GM18867 (cell line): ENCODE data around the gene NIN.
"Not testable (repeated sequence)": the region's sequence is repeated elsewhere in the genome, so short reads cannot be mapped to it uniquely, and the experiment has no call there.

ENCODE experiments used
- ATAC-seq: cut with Tn5 transposase; IDR thresholded peaks from one replicate; pipeline ENCODE4 v1.9.1; 2021; ENCODE audit warnings: mild to moderate bottlenecking, moderate library complexity; ENCODE audit not compliant: unreplicated experiment

The NIN gene

DNA sequence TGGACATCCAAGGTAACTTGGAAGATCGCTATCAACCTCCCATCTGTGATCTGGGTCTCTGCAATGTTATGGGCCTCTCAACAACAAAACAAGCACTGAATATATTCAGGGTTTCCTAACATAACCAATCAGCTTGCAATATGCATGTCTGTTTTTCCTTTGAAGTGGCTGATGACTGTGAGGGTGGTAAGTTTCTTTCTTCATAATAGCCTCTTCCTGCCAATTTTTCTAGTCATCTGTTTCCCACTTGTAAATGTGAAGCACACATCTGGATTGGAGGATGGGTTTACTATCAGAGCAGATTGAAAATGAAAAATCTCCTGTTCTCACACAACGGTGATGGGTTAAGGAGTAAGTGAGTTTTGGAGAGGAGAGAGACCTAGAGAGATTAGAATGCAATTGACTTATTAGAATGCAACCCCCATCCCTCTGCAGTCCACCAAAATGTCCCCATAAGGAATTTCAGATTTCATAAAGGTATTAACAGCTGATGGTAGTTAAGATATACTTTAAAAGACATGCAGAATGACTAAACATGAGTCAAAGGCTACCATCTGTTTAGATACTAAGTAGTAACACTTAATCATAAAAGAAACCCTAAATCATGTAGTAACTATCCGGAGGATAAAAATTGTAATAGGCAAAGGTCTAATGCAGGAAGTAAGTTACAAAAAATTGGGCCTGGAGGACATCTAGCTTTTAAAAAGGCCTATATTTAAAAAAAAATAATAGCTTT lies 104.4 kb downstream of the NIN start:
- no peak for ATAC-seq

DNA sequence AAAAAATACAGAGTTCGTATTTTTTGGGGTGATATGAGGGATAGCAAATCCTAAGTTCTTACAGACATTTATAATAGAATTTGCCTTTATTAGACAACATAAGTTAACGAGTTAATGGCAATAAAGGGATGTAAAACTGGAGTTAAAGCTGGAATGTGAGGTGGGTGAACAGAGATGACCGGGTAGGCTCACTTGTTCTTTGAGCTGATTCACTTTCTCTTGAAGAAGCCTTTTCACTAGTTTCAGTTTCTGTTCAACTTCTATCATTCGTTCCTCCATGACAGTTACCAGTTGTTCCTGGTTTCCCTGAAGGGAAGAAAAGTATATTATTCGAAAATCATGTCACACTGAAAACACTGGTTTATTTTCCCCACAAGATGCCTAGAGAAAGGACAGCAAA lies 105.2 kb downstream of the NIN start:
- ATAC-seq = no peak

DNA sequence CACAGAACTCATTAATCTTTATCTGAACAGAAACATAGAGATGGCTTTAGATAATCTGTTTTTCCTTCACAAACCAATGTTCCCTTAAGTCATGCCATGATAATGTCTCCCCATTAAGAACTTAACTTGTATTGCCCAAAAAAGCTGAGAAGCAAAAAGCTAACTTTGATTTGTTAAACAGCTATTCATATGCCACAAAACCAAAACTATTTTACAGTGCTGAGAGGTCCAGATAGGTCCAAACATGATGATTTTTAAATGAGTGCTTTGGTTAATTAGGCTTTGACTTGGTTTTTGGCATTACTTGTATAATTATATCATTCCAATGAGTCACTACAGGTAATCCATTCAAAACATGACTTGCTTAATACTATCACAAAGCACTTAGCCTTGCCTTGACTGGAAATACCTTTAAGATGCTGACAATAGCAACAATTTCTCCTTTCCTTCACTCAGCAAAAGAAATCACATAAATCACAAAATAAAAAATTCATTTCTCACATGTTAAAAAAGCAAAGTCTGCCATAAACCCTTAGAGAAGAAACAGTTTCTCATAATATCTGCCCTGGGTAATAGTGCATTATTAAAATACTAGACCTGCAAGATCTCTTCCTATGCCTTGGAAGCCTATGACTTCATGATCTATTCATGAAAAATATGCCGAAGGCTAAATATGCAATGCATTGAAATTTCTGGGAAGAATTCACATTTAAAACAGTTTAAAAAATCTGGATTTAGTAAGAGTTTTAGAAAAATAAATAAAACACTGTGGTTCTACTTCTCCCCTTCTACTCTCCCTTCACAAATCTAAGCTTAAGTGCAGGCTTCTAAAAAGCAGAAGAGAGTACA lies 110.8 kb downstream of the NIN start:
- no peak for ATAC-seq

DNA sequence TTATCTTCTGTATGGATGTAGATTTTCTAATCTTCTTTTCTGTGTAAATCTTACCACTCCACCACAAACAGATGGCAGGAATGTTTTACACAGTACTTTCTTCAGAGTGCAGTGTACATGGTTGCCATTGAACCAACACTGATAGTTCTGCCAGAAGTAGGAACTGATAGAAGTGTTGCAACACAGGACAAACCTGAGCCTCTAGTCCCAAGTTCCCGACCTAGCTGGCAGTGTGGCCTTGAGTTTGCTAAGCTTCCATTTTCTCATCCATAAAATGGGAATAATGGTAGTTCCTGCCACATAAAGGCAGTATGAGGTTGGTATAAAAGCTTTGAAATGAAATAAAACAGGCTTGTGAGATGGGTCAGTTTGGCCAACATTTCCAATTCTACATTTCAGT lies 112.0 kb downstream of the NIN start:
- no peak for ATAC-seq

DNA sequence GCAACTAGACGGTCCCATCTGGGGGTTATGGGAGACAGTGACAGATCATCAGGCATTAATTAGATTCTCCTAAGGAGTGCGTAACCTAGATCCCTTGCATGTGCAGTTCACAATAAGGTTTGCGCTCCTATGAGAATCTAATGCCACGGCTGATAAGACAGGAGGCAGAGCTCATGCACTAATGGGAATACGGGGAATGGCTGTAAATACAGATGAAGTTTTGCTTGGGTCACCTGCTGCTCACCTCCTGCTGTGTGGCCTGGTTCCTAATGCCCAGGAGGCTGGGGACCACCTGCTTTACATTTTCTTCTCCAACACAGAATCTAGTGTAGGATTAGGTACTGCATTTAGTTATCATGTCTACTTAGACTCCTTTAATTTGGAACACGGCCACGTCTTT lies 113.2 kb downstream of the NIN start:
- ATAC-seq = no peak

DNA sequence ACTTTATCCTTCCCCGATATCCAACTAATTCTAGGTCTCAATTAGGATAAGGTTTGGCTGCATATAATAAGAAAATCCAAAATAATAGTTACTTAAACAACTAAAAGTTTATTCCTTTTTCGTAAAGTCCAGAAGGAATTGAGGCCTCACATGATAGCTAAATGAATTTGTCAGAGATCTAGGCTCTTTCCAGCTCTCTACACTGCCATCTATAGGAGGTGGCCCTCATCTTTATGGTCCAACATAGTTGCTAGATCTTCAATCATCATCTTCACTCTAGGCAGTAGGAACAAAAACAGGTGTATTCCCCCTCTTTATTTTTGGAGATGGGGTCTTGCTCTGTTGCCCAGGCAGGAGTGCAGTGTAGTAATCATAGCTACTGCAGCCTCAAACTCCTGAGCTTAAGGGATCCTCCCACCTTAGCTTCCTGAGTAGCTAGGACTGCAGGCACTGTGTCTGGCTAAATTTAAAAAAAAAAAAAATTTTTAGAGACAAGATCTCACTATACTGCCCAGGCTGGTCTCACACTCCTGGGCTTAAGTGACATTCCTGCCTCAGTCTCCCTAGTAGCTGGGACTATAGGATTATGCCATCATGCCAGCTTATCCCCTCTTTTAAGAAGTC lies 116.4 kb downstream of the NIN start:
- no peak for ATAC-seq

DNA sequence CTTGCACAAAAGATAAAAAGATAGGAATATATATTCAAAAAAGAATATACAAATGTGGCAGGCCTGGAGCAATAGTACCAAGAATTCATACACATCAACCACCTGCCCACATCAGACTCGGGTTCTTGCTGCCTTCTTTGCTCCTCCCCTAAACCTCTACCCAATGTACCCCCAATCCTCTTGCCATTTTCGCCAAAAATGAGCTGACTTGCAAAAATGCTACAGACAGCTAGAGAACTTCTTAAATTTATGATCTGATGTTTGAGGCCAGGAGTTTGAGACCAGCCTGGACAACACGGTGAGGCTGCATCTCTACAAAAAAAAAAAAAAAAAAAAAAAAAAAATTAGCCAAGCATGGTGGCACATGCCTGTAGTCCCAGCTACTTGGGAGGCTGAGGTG lies 119.9 kb downstream of the NIN start:
- ATAC-seq = no peak

DNA sequence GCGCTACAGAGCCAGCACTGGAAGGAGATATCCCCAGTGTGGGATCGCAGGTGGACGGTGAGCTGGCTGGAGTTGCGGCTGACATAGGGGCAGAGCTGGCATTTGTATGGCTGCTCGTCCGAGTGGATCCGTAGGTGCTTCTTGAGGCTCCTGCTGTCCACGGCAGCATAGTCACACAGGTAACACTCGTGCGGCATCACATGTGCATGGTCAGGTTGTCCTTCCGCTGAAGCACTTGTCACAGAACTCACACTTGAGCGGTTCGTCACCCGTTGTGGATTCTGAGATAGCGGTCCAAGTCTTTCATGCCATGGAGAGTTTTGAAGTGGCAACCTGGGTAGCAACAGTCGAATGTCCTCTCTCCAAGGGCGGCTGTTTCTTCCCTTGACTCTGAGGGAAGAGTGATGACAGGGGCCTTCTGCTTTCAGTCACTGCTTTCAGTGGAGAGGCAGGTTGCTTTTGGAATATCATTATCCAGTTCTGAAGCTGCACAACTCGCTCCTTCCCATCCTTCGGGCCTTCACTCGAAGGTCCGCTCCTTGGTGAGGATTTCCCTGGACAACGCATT lies 125.9 kb downstream of the NIN start:
- no peak for ATAC-seq

DNA sequence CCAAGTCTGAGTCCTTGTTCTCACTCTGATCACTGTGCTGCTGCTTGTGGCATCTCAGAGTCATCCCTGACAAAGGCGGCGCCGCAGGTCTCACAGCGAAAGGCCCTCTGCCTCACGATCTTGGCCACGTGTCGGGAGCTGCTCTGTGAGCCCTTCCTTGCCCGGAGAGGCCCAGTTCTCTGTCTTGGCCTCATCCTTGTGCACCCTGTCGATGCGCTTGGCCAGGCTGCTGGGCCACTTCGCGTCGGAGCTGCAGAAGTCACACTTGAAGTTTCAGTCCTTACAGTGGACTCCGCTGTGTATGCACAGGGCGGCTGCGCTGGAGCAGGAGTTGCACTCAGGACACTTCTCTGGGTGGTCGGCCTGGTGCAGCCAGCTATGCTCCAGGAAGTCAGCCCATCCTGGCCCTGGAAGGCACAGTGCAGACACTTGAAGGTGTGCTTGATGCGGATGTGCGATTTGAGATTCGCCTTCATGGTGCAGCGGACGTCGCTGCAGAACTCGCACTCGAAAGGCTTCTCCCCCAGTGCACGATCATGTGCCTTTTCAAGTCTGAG lies 126.4 kb downstream of the NIN start:
- ATAC-seq = no peak

DNA sequence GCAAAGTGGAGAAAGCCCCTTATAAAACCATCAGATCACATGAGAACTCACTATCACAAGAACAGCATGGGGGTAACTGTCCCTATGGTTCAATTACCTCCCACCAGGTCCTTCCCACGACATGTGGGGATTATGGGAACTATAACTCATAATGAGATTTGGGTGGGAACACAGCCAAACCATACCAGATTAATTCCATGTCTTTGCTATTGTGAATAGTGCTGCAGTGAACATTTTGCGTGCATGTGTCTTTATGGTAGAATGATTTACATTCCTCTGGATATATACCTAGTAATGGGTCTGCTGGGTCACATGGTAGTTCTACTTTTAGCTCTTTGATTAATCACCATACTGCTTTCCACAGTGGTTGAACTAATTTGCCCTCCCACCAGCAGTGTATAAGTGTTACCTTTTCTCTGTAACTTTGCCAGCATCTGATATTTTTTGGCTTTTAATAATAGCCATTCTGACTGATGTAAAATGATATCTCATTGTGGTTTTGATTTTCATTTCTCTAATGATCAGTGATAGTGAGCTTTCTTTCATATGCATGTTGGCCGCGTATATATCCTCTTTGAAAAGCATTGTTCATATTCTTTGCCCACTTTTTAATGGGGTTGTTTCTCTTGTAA lies 133.2 kb downstream of the NIN start:
- ATAC-seq = no peak

DNA sequence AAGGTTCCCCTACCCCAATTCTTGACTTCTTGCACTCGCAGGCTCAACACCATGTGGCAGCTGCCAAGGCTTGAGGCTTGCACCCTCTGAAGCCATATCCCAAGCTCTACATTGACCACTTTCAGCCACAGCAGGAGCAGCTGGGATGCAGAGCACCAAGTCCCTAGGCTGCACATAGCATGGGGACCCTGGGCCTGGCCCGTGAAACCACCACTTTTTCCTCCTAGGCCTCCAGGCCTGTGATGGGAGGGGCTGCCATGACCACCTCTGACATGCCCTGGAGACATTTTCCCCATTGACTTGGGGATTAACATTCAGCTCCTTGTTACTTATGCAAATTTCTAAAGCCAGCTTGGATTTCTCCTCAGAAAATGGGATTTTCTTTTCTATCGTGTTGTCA lies 136.7 kb downstream of the NIN start:
- ATAC-seq = not testable (repeated sequence)

DNA sequence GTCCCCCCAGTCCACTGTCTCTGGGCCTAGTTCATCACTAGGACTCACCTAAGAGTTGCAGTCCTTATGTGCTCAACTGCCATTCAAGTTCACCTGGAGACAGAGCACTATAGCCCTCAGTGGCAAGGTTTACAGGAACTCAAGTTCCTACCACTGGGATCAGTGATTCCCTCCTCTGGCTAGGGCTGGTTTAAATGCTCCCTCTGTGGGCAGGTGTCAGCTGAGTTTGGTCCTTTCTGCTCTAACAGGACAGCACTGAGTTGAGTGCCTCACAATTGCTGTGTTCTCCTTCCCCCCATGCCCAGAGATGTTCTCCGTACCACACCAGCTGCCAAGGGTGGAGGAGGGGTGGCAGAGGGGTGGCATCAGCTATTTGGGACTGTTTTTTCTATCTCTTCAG lies 142.1 kb downstream of the NIN start:
- ATAC-seq = no peak

DNA sequence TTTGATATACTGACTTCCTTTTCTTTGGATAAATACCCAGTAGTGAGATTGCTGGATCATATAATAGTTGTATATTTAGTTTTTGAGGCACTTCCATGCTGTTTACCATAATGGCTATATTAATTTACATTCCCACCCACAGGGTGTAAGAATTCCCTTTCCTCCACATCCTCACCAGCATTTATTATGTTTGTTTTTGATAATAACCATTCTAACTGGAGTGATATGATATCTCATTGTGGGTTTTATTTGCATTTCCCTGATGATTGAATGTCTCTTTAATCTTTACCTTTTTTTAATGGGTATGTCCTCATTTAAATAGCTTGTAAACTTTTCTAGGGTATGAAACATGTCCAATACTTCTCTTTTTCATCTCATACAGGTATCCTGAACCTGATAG lies 151.3 kb downstream of the NIN start:
- no peak for ATAC-seq

DNA sequence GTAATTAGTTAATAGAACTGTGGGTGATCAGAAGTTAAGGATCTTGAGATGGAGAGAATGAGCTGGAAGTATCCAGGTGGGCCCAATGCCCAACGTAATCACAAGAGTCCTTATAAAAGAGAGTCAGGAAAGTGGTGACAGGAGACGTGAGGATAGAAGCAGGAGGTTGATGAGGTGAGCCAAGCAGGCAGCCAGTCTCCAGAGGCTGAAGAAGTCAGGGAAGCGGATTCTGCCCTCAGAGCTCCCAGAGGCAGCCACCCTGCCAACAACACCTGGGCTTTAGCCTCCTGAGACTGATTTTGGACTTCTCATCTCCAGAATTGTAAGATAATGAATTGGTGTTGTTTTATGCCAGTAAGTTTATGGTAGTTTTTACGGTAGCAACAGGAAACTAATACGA lies 152.8 kb downstream of the NIN start:
- ATAC-seq = no peak

DNA sequence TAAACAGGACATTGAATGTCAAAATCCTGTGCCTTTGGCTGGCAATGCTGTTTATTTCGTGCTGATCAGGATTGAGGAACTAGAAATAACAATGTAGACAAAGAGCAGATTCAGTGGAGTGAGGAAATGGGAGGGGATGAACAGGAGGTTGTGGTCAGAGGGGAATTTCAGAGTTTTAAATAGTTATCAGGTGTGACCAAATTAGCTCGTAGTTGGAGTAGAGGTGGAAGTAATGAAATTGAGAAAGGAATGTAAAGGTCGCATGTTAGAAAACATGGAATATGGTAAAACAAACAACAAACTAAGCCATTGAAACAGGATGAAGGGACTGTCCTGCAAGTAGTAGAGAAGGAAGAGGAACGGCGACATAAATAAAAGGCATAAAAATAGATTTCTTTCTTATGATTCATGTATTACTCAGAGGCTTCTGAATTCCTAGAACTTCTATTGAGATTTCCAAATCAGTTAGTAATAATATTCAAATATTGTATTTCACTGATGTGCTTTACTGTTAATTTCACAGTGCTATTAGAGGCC lies 153.4 kb downstream of the NIN start:
- no peak for ATAC-seq

DNA sequence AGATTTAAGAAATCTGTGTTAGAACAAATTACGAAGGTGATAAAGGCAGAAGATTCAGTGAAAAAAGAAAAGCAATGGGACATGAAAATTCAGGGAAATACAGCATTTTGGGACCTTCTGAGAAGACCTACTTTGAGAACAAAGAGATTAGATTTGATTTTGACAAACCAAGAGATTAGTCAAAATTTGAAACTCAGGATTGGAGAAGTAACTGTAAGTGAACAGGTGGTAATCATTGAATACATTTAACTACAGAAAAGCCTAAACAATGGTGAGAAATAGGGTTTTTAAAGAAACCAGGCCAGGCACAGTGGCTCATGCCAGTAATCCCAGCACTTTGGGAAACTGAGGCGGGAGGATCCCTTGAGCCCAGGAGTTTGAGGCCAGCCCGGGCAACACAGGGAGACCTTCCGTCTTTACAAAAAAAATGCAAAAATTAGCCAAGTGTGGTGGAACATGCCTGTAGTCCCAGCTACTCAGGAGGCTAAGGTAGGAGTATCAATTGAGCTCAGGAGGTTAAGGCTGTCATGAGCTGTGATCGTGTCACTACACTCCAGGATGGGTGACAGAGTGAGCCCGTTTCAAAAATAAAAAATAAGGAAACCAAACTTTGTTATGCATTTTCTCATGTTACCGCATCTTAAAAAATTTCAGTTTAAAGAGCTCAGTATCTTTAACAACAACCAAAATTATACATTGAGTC lies 154.0 kb downstream of the NIN start:
- no peak for ATAC-seq

DNA sequence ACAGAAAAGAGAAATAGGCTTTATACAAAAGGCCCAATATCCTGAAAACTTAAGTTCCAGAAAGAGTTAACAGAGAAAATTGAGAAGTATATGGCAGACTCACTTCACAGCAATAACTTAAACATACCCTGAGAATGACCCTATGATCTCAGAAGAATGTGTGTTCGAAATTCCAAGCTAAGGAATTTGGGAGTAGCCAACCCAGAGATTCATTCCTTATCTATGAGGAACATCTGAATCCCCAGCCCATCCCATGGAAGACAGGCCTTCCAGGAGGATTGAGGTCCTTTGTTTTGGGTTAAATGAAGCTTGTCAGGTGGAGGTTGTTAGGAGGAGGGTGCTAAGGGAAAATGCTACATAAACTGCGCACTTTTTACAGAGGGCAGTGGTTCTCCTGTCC lies 155.4 kb downstream of the NIN start:
- no peak for ATAC-seq

DNA sequence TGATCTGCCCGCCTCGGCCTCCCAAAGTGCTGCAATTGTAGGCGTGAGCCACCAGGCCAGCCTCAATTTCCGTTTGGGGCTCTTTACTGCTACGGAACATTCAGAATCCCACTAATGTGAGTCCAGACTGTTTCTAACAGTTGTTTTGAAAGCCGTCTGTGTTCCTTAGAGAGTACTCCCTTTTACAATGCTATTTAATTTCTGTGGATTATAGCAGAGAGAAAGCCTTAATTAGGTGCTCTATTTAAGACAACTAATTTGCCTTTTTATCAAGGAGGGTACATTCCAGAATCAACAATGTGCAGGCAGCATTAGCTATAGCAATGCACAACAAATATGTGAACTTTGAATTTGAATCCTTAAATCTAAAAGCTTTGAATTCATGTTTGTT lies 160.1 kb downstream of the NIN start:
- no peak for ATAC-seq

DNA sequence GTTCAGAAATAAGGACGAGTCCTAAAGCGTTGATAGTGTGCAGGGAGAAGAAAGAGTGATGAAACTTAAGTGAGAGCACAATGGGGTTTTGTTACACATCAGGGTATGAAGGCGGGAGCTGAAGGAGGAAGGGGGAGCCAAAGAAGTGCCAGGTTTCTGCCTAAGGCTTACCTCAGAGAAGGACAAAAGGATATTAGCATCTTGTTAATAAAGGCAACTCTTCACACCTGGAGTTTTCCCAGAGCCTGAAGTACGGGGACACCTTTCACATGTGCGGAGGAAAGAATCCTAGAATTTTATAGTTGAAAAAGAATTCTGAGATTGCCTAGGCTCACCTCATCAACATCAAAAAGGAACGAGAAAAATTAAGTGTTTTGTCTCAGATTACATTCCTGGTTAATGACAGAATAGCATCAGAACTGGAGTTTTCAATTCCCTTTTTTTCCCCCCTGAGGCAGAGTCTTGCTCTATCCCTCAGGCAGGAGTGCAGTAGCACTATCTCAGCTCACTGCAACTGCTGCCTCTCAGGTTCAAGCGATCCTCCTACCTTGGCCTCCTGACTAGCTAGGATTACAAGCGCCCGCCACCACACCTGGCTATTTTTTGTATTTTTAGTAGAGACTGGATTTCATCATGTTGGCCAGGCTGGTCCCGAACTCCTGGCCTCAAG lies 160.6 kb downstream of the NIN start:
- no peak for ATAC-seq
